ENCODE results near the gene RBBP5.

GRCh38 chr1:205061227-205061626 lies 60.6 kb downstream of the RBBP5 start:
- TF ChIP-seq CTCF (IDR thresholded peaks at IDR 0.05; ENCODE audit: insufficient read depth, low read length) (no peak), REST (IDR thresholded peaks at IDR 0.05; ENCODE audit: insufficient replicate concordance, low read depth) (no peak), GABPA (IDR thresholded peaks at IDR 0.05; ENCODE audit: low read depth) (no peak)
